ENCODE results near the gene LRRC71. TPM values are rescaled to one million over a fixed set of nuclear protein-coding genes. Genes with fewer than 3 reads are reported as not detected.

LRRC71 gene
- total and polyA plus RNA-seq, 3 donors from 2014 or later: 17.5 to 49.2 (median 23.1) TPM

MicroRNAs encoded within 50 kb of the gene (microRNA counts, 767-probe panel; counts per million panel counts)
- 0 to 152 counts per million in 2 donors for microRNA hsa-miR-765

Small RNA genes lying within 50 kb of the gene (microRNA-seq; reads per million reads assigned to microRNA genes)
- 1.4 reads per million in 2 donors for gene MIR765 (ENCODE audit: borderline number of aligned reads in 2 of 2, borderline replicate concordance in 1 of 2)

Small RNA genes lying within 50 kb of the gene (small RNA-seq; reads per million reads assigned to genes)
- gene MIR765: 0 reads per million in 2 donors

Other genes starting within 250 kb of the LRRC71 start
- 10 to 100 TPM; 17.6 to 27.7 TPM for gene NES, start 243.2 kb upstream of the LRRC71 start, total RNA-seq
- 20.7 TPM for gene NES, start 243.2 kb upstream of the LRRC71 start, polyA plus RNA-seq (ENCODE audit: insufficient read depth, low read depth, low replicate concordance)
- gene CRABP2, start 215.0 kb upstream of the LRRC71 start, total RNA-seq: 1 to 10 TPM; 2.1 to 6.8 TPM
- gene CRABP2, start 215.0 kb upstream of the LRRC71 start, polyA plus RNA-seq (ENCODE audit: insufficient read depth, low read depth, low replicate concordance): 21.0 TPM
- gene METTL25B, start 192.2 kb upstream of the LRRC71 start, total RNA-seq: 10 to 100 TPM; 34.1 to 69.0 TPM
- gene METTL25B, start 192.2 kb upstream of the LRRC71 start, polyA plus RNA-seq (ENCODE audit: insufficient read depth, low read depth, low replicate concordance): 50.5 TPM
- gene ISG20L2, start 191.9 kb upstream of the LRRC71 start, total RNA-seq: 100 to 1,000 TPM in 1 of 2 donors, 10 to 100 TPM in 1; 60.9 to 150 TPM
- 223 TPM for gene ISG20L2, start 191.9 kb upstream of the LRRC71 start, polyA plus RNA-seq (ENCODE audit: insufficient read depth, low read depth, low replicate concordance)
- 10 to 100 TPM; 36.6 to 51.7 TPM for gene MRPL24, start 179.5 kb upstream of the LRRC71 start, total RNA-seq
- 101 TPM for gene MRPL24, start 179.5 kb upstream of the LRRC71 start, polyA plus RNA-seq (ENCODE audit: insufficient read depth, low read depth, low replicate concordance)
- 10 to 100 TPM; 78.2 to 97.7 TPM for gene HDGF, start 169.0 kb upstream of the LRRC71 start, total RNA-seq
- gene HDGF, start 169.0 kb upstream of the LRRC71 start, polyA plus RNA-seq (ENCODE audit: insufficient read depth, low read depth, low replicate concordance): 133 TPM
- 10 to 100 TPM; 53.3 to 62.0 TPM for gene PRCC, start 153.1 kb upstream of the LRRC71 start, total RNA-seq
- gene PRCC, start 153.1 kb upstream of the LRRC71 start, polyA plus RNA-seq (ENCODE audit: insufficient read depth, low read depth, low replicate concordance): 68.3 TPM
- 1 to 10 TPM in 1 of 2 donors, not detected in 1; 3.1 TPM for gene SH2D2A, start 103.8 kb upstream of the LRRC71 start, total RNA-seq
- 1.3 TPM for gene SH2D2A, start 103.8 kb upstream of the LRRC71 start, polyA plus RNA-seq (ENCODE audit: insufficient read depth, low read depth, low replicate concordance)
- gene INSRR, start 61.5 kb upstream of the LRRC71 start, total RNA-seq: 1 to 10 TPM; 6.4 to 7.0 TPM
- 1.5 TPM for gene INSRR, start 61.5 kb upstream of the LRRC71 start, polyA plus RNA-seq (ENCODE audit: insufficient read depth, low read depth, low replicate concordance)
- 10 to 100 TPM; 14.6 to 38.8 TPM for gene NTRK1, start 59.8 kb upstream of the LRRC71 start, total RNA-seq
- 4.7 TPM for gene NTRK1, start 59.8 kb upstream of the LRRC71 start, polyA plus RNA-seq (ENCODE audit: insufficient read depth, low read depth, low replicate concordance)
- gene PEAR1, start 26.9 kb upstream of the LRRC71 start, total RNA-seq: 10 to 100 TPM; 13.8 TPM
- gene PEAR1, start 26.9 kb upstream of the LRRC71 start, polyA plus RNA-seq (ENCODE audit: insufficient read depth, low read depth, low replicate concordance): 10.5 TPM
- gene ARHGEF11, start 125.1 kb downstream of the LRRC71 start, total RNA-seq: 100 to 1,000 TPM; 113 to 120 TPM
- gene ARHGEF11, start 125.1 kb downstream of the LRRC71 start, polyA plus RNA-seq (ENCODE audit: insufficient read depth, low read depth, low replicate concordance): 69.2 TPM
- gene ETV3L, start 179.2 kb downstream of the LRRC71 start, total RNA-seq: under 1 TPM in 1 of 2 donors, not detected in 1; 0.16 TPM
- not detected for gene ETV3L, start 179.2 kb downstream of the LRRC71 start, polyA plus RNA-seq (ENCODE audit: insufficient read depth, low read depth, low replicate concordance)
- gene ETV3, start 217.8 kb downstream of the LRRC71 start, total RNA-seq: 10 to 100 TPM; 28.0 to 29.1 TPM
- 22.2 TPM for gene ETV3, start 217.8 kb downstream of the LRRC71 start, polyA plus RNA-seq (ENCODE audit: insufficient read depth, low read depth, low replicate concordance)

All from testis (tissue), 3 donors.